HG03139 (cell line): ENCODE measurements around the gene EOMES.
"Not testable (repeated sequence)": the region's sequence is repeated elsewhere in the genome, so short reads cannot be mapped to it uniquely, and the experiment has no call there.

Experiments used
- ATAC-seq: cut with Tn5 transposase; IDR thresholded peaks from one replicate; pipeline ENCODE4 v1.9.1; 2021; ENCODE audit not compliant: unreplicated experiment

Gene EOMES

DNA sequence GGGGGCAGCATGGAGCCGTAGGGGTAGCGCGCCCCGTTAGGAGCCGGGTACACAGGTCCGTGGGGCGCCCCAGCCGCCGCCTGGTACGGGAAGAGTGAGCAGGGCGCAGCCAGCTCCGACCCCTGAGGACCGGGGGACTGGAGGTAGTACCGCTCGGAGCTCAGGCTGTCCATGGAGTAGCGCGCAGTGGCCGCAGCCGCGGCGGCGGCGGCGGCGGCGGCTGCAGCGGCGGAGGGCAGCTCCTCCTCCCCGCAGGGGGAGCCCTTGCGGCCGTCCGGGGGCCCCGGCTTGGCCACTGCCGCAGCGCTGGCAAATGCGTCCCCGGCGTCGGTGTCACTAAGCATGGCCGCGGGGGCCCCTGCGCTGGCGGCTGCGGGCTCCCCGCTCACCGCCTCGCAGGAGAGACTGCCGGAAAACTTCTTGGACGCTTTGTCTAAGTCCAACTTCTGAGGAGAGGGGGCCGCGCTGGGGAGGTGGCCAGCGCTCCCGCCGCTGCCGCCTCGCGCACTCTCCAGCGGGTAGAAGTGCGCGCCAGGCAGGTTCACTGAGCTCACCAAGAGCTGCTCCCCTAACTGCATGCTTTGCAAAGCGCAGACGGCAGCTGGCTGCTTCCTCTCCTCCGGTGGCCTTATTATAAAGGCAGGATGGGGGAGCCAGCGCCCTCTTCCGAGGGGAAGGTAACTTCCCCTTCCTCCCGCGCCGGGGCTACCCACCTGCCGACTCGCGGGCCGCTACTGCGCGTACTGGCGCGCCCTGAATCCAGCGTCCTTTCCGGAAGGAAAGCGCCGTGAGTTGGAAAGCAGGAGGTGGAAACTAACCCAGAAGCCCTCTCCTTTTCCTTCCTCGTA lies at the start of gene EOMES:
Gene EOMES (minus strand): TSS at position 607 of the 848 bp plus-strand sequence. CDS start 29 bp downstream, at position 578.
- peak; percentile 60 for ATAC-seq

DNA sequence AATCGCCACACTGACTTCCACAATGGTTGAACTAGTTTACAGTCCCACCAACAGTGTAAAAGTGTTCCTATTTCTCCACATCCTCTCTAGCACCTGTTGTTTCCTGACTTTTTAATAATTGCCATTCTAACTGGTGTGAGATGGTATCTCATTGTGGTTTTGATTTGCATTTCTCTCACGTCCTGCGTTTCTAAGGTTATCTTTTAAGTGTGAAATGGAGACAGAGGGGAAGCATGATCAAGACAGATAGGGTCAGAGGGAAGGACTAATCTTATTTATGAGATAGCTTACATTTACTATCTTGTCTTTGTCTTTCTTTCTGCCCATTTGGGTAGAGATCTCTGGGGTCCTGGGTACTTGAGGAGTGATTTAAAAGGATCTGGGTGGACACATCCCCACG lies 48.3 kb upstream of the EOMES start:
- not testable (repeated sequence) for ATAC-seq

DNA sequence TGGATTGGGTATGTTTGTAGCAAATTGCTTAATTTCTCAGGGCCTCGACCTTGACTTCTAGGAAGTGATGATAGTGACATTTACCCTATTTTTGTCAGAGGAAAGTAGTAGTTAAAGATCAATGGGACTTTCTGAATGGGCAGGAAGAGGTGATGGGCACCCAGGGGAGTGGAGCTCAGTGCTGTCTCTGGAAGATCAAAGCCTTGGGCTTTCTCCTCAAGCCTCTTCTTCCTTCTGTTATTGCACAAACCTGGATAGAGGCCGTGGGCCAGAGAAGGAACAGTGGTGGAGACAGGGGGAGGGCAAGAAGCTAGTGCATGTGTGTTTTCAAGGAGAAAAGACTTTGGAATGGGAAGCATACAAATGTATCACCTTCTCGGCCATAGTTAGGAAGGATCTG lies 44.9 kb upstream of the EOMES start:
- no peak for ATAC-seq

DNA sequence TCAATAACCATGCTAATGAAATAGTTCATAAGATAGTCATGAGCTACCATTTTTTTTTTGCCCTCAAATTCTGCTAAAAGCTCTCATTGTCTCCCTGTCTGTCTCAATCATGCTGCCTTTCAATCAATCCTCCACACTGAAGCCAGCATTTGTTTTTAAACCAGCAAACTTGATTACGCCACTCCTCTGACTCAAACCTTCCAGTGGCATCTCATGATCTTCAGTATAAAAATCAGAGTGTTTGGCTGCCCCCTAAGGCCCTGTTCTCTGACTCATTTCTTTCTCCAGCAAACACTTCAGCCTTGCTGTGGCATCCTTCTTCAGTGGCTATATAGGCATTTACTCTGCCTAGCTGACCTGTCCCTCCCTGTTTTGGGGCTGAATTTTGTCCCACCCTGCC lies 36.0 kb upstream of the EOMES start:
- no peak for ATAC-seq

DNA sequence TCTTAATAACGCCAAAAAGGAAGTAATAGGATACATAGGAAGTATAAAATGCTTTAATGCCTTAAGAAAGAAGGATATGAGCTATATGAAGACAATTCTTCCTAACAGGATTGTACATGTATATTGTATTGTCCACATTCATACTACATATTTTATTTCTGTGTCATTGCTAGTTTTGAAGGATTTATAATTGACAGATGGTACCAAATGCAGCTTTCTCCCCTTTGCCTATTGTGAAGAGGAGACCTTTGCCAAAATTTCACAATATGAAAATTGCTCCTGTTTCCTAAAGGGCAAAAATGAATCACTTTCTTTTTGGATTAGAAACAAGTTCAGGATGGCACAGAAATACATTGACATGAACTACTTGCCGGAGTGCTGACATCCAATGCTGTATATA lies 34.8 kb upstream of the EOMES start:
- ATAC-seq, result no peak

DNA sequence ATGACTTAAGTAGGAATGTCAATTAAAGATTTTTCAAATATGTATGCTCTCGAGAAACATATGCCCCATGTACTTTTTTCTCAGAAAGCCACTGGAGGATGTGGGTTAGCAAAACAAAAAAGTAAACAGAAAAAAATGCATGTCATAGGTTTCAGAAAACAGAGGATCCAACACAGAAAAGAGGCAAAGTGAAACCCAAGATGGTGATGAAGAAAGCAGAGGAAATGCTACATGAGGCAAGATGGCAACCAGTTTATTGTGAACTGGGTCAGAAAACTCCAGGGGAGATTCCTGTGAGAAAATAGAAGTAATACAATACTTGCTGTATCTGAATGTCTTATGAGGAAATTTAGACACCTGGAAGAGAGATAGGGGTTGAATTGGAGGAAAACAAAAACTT lies 30.8 kb upstream of the EOMES start:
- ATAC-seq, result no peak

DNA sequence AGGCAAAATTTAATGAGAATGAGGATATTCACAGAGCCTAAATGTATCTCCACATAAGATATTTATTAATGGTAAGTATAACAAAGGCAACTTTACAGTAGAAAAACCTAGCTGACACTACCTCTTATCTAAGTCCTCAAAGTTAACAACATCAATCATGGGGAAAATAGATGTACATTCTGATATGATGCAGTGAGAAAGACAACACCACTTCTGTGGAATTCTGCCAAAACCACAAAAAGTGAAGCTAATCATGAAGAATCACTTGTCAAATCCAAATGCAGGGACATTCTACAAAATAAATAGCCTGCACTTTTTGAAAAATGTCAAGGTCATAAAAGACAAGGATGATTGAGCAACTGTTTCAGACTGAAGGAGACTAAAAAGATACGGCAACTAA lies 27.5 kb upstream of the EOMES start:
- ATAC-seq, result no peak

DNA sequence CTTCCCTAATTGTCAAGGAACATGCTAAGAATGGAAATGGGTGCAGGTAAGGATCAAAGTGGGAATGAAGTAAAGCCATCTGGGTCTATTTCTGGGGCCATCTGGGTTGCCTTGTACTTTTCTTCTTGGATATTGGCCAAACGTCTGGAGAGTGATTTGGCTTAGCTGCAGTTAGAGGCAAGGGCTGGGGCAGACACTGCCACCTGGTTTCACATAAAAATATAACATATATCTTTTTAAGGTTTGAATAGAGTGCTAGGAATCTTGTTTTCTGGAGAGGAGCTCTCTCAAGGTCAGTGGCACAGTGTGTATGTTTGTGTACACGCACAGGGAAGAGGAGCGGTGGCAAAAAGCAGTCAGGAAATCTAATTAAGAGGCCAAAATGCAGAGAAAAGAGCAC lies 24.7 kb upstream of the EOMES start:
- no peak for ATAC-seq

DNA sequence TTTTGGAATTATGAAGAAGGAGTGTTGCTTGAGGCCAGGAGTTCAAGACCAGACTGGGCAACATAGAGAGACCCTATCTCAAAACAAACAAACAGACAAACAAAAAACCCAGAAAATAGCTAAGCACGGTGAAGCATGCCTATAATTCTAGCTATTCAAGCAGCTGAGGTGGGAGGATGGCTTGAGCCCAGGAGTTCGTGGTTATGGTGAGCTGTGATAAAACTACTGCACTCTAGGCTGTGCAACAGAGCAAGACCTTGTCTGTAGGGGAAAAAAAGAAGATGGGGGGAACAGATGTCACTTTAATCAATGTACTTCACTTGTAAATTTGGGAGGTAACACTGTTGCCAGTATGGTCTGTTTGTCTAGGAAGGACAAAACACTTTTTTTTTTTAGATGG lies 18.7 kb upstream of the EOMES start:
- no peak for ATAC-seq

DNA sequence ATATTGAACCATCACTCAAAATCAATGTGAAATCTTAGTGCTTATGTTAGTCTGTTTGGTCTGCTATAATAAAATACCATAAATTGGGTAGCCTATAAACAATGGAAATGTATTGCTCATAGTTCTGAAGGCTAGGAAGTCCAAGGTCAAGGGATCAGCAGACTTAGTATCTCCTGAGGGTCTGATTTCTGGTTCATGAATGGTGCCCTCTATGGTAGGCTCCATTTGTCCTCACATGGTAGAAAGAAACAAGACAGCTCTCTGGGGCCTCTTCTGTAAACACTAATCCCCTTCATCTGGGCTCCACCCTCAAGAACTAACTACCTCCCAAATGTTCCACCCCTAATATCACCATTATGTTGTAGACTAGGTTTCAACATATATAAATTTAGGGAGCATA lies 15.0 kb upstream of the EOMES start:
- ATAC-seq, result no peak

DNA sequence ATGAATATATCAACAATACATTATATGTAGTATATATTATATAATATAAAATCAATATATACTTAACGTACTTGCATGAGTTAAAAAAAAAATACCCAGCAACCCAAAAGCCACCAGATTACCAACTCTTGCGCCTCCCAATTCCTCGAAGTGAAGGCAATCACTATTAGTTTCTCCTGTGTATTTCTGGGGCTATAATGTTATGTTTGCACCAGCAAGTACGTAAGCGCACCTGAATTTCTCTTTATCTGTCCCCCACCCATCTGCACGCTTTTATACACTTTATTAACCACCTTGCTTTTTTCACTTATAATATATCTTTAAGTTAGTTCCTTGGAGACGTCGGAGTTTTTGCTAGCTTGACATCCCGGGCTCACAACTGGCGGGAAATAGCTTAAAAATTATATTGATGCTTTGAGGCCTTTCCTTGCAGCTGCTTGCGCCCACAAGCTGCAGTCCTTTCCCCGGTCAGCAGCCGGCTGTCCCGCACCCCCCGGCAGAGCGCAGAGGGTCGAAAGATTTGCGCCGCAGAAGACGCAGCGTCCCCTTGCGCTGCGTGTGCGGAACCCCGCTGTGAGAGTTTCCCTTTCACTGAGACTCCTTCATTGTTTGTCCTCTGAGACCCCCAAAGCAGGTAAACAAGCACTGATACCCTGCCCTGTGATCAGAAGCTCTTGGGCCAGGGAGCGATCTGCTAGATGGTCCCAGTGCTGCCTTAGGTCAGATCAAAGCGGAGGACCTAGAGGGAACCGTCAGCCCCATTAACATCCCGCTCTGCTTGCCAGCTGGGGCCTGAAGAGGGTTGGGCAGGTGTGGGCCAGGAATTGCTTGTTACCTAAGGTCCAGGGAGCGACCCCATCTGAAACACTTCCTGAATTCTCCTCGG lies 8.9 kb upstream of the EOMES start:
- ATAC-seq, result no peak

DNA sequence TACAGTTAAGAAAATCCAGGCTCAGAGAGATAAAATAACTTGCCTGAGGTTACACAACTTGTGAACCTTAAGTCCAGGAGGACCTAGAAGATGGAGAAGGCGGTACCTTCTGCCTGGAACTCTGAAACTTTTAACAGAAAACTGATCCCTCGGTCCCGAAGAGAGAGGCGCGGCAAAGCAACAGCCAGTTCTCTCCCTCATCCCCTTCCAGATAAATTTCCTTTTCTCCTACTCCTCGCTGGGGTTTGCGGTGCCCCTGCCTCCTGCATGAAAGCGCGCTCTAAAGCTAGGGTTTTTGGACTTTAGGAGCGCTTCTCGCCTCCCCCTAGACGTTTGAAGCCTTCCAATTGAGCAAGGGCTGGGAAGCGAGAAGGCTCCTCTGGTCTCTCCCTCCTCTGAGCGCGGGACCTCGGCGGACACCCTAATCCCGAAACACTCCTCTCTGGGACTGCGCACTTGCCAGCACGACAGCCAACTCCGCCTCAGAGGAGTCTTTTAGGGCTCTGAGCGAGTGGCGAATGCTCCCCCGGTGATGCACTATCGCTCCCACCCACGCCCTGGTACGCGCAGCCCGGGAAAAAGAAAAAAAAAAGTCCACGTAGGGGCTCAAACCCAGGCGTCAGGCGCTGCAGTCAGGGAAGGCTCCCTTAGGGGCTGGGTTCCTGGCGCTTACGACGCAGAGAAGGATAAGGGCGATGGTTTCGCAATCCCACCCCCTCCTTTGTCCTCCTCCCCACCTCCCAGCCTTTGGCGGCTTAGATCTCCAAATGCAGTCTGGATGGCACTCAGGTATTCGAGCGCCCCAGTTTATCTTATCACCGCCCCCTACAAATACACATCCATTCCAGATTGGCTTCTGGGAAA lies 7.9 kb upstream of the EOMES start:
- no peak for ATAC-seq

DNA sequence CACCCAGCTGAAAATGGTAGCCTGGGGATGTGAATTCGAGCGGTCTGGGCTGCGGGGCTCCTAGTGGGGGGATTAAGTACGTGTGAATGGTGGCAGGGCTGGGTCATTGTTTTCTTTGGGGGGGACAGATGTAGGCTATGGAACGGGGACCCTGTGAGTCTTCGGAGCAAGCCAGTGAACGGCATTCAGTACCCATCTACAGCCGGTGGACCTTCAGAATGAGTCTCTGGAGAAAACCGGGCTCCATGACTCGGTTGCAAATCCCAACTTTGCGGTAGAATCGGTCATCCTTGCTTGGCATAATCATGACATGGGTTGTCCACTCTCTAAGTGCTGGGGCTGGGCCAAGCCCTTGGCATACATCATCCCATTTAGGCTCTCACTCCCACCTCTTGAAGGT lies 7.2 kb upstream of the EOMES start:
- no peak for ATAC-seq

DNA sequence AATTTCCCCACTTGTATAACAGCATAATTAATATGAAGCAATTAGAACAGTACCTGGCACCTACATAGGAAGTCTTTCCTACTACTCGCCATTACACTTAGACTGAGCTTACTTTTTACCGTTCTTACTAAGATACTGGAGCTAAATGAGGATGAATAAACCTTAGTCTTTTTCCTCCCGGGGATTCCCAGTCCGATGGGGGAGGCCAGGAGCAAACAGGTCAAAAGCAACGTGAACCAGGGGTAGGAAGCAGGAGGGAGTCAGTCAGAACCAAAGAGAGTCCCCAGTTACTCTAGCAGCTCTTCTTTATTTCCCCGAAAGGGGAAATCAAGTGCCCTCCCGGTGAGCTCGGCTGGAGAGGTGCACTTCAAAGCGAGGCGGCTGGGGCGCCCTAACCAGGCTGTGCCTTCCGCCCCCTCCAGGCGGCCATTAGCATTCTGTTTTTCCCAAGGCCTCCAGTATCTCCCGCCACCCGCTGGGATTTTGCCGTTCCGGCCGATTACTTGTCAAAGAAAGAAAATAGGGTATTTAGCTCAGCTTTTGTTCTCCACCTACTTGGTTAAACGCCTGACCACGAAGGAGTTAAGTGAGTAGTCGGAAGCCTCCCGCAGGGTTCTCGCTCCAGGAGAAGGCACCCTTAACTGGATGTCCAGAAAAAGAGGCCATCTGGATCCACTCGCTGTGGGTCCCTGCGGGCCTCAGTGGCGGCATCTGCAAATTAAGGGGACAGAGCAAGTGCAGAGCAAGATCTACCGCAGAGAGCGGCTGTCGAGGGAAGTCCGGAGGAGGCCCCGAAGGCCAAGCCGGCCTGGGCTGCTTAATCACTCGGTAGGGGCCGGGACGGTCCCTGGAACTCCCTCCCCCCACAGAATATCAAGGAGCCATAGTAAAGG lies 6.3 kb upstream of the EOMES start:
- no peak for ATAC-seq

DNA sequence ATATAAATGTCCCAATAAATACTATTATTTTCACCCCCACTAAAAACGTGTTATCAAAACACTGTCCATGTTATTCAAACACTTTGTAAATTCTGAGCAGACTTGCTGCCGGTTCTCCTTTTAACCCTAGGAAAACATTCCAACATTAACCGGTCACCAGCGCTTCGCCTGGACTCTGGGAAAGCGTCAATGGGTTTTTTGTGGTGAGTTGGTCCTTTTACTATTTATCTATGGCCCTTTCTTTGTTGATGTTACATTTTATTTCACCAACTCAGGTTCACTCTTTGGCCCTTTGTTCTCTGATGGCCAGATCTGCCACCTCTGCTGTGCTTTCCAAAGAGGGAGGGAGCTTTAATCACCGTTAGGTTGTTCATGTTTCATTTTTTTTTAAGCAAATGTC lies 4.1 kb upstream of the EOMES start:
- ATAC-seq, result no peak

DNA sequence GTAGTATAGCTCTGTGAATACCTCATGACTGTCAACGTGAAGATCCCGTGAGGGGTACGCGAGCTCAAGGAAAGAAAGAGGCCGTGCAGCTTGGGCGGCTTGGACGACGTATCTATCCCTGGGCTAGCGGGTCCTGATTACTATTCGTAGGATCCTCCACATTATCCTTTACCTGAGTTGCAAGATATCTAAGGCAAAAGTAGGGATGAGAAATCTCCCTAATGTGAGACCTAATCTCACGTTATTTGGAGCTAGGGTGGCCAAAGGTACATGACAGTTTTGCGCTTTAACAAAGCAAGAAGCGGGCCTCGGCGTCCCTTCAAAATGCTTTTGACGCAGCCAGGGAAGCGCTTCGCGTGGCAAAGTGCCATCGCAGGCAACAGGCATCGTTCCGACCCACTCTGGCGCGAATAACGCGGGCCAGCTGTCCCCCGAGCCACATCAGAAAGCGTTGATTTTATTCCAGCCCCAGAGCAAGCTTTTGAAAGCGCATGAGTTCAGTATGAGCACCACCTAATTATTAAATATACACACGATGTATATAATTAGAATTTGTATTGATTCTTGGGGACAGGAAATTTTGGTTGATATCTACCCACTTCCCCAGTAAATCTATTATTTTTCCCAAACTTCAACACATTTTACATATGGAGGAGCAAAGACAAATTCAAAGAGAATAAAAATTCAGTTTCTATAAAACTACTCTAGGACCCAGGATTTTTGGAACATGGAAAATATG lies 2.5 kb upstream of the EOMES start:
- ATAC-seq, result no peak

DNA sequence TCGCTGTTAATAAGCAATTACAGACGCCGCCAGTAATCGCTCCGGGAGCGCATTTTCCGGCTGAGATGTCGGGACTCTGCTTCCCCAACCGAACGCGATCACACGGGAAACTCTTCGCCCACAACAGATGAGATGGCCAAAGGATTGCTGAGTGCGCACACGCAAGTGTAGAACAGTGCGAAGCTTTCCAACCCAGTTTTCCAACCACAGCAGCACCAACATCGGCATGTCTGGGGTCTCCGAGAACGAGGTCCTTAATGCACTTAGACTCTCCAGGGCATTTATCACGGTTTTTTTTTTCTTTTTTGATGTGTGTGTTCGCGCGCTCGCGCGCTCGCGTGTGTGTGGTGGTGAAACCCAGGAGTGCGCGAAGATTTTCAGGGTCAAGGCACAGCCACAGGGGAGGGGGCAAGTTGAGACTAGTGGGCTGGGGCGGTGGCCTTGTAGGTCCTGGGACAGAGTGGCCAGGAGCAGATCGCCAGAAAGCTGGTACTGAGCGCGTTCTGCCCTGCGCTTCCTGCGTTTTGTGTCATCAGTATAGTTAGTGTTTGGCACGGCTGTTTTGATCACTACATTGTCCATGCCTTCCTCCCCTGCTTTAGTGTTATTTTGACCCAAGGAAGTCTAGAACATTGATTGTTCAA lies 1.8 kb upstream of the EOMES start:
- no peak for ATAC-seq

DNA sequence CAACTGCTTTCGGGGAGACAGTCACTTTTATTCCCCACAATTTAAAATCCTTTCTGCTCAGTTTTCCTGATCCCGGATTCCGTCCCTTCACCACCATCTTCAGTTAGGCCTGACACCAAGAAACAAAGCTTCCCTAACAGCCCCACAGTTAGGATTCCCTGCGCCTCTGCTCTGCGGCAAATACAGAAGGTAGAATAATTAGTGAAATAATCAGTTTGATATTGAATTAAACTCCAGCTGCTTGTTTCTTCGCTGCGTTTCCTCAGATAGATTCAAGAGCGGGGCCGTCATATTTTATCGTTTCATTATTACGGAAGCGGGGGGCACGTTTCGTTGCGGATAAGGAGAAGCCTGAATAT lies 1.3 kb upstream of the EOMES start:
- ATAC-seq, result no peak

DNA sequence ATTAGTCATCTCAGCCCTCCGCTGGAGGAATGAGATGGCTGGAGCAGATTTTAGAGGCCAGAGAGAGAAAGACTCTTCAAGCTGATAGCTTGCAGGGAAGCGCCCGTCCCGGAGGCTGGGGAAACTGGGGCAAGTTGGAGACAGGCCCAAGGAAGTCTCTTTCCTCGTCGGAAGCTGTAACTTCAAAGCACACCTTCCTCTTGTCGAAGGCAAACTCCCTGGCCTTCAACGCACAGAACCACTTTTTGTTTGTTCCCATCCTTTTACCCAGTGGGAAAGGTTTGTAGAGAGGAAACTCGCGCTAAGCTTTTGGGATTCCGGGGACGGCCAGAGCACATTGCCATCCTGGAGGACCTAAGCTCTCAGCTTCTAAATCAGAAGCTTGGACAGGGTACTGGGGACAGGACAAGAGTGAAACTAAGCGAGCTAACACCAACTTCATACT lies 900 bp upstream of the EOMES start:
- no peak for ATAC-seq
